H1 (cell line): ENCODE measurements around the gene CCDC154. TPM values are rescaled to one million over a fixed set of nuclear protein-coding genes. Genes with fewer than 3 reads are reported as not detected.

Experiments
- KDM5A ChIP-seq: fragments of 200-600 bp; IDR thresholded peaks from 2 replicates; pipeline ENCODE4 v1.7.1; 2012; ENCODE audit warnings: mild to moderate bottlenecking, low read length, inconsistent platforms, mixed read lengths
- POLR2AphosphoS5 ChIP-seq: IDR thresholded peaks from 2 replicates; pipeline ENCODE4 v1.6.1; 2011; ENCODE audit warnings: low read depth, low read length
- RBBP5 ChIP-seq: IDR thresholded peaks from 2 replicates; pipeline ENCODE4 v1.7.1; 2012; ENCODE audit warnings: low read depth, mild to moderate bottlenecking, inconsistent platforms, low read length, moderate library complexity, borderline replicate concordance
- SIN3A ChIP-seq, 2 experiments: IDR thresholded peaks in 1 of 2; conservative IDR thresholded peaks in 1 of 2; 2 replicates each; pipeline ENCODE4 v1.6.1; 2011 to 2012; ENCODE audit warnings: low read length in 2 of 2, improper control_type of control experiment in 1 of 2, low read depth in 1 of 2, mild to moderate bottlenecking in 1 of 2
- SIX5 ChIP-seq: IDR thresholded peaks from 2 replicates; pipeline ENCODE4 v1.6.1; 2011; ENCODE audit warnings: mild to moderate bottlenecking, low read depth, low read length
- polyA plus RNA-seq, 7 experiments: library from polyadenylated mRNA; depleted of rRNA in 3 of 7; stranded (reverse) in 5 of 7; unstranded in 2 of 7; fragments of >200 nt in 5 of 7; fragments of 200-250 nt in 2 of 7; gene quantifications; 1 replicate in 5 of 7; 2 replicates in 1 of 7; 4 replicates in 1 of 7; pipeline versions ENCODE4 v1.2.1 to v1.2.3, GENCODE V29; 2011 to 2013; ENCODE audit warnings: missing spikeins in 2 of 7, mixed read lengths in 2 of 7
- total RNA-seq: library from RNA; stranded (reverse); fragmentation: NEBNext Ultra II Directional; extraction: Animal tissue kit (Norgen Biotek cat#: 25700); gene quantifications from 2 replicates; pipeline ENCODE4 v1.2.1, GENCODE V29; 2021
- TF ChIP-seq, protein P1 (sequence below): fragments of 300-600 bp; sonication (generic); IDR thresholded peaks from 2 replicates; pipeline ENCODE4 v1.7.1; 2012; ENCODE audit warnings: low read length, moderate library complexity, mild to moderate bottlenecking, inconsistent platforms; ENCODE audit not compliant: insufficient replicate concordance
- TF ChIP-seq, protein P2 (sequence below), 3 experiments: IDR thresholded peaks; 1 replicate in 2 of 3; 2 replicates in 1 of 3; pipeline versions ENCODE4 v1.5.1 to v1.6.1; 2011; ENCODE audit warnings: low read length in 3 of 3, mild to moderate bottlenecking in 3 of 3, inconsistent platforms in 2 of 3, low read depth in 1 of 3, moderate library complexity in 1 of 3; ENCODE audit not compliant: insufficient read depth in 1 of 3; ENCODE audit errors: control extremely low read depth in 1 of 3

CCDC154 gene
- total and polyA plus RNA-seq, 2 of the 8 experiments (the other 6 are each of a cell fraction or from before 2014, with no cell fraction given), result 0.15 to 0.88 TPM

- TF ChIP-seq, protein P1, sequence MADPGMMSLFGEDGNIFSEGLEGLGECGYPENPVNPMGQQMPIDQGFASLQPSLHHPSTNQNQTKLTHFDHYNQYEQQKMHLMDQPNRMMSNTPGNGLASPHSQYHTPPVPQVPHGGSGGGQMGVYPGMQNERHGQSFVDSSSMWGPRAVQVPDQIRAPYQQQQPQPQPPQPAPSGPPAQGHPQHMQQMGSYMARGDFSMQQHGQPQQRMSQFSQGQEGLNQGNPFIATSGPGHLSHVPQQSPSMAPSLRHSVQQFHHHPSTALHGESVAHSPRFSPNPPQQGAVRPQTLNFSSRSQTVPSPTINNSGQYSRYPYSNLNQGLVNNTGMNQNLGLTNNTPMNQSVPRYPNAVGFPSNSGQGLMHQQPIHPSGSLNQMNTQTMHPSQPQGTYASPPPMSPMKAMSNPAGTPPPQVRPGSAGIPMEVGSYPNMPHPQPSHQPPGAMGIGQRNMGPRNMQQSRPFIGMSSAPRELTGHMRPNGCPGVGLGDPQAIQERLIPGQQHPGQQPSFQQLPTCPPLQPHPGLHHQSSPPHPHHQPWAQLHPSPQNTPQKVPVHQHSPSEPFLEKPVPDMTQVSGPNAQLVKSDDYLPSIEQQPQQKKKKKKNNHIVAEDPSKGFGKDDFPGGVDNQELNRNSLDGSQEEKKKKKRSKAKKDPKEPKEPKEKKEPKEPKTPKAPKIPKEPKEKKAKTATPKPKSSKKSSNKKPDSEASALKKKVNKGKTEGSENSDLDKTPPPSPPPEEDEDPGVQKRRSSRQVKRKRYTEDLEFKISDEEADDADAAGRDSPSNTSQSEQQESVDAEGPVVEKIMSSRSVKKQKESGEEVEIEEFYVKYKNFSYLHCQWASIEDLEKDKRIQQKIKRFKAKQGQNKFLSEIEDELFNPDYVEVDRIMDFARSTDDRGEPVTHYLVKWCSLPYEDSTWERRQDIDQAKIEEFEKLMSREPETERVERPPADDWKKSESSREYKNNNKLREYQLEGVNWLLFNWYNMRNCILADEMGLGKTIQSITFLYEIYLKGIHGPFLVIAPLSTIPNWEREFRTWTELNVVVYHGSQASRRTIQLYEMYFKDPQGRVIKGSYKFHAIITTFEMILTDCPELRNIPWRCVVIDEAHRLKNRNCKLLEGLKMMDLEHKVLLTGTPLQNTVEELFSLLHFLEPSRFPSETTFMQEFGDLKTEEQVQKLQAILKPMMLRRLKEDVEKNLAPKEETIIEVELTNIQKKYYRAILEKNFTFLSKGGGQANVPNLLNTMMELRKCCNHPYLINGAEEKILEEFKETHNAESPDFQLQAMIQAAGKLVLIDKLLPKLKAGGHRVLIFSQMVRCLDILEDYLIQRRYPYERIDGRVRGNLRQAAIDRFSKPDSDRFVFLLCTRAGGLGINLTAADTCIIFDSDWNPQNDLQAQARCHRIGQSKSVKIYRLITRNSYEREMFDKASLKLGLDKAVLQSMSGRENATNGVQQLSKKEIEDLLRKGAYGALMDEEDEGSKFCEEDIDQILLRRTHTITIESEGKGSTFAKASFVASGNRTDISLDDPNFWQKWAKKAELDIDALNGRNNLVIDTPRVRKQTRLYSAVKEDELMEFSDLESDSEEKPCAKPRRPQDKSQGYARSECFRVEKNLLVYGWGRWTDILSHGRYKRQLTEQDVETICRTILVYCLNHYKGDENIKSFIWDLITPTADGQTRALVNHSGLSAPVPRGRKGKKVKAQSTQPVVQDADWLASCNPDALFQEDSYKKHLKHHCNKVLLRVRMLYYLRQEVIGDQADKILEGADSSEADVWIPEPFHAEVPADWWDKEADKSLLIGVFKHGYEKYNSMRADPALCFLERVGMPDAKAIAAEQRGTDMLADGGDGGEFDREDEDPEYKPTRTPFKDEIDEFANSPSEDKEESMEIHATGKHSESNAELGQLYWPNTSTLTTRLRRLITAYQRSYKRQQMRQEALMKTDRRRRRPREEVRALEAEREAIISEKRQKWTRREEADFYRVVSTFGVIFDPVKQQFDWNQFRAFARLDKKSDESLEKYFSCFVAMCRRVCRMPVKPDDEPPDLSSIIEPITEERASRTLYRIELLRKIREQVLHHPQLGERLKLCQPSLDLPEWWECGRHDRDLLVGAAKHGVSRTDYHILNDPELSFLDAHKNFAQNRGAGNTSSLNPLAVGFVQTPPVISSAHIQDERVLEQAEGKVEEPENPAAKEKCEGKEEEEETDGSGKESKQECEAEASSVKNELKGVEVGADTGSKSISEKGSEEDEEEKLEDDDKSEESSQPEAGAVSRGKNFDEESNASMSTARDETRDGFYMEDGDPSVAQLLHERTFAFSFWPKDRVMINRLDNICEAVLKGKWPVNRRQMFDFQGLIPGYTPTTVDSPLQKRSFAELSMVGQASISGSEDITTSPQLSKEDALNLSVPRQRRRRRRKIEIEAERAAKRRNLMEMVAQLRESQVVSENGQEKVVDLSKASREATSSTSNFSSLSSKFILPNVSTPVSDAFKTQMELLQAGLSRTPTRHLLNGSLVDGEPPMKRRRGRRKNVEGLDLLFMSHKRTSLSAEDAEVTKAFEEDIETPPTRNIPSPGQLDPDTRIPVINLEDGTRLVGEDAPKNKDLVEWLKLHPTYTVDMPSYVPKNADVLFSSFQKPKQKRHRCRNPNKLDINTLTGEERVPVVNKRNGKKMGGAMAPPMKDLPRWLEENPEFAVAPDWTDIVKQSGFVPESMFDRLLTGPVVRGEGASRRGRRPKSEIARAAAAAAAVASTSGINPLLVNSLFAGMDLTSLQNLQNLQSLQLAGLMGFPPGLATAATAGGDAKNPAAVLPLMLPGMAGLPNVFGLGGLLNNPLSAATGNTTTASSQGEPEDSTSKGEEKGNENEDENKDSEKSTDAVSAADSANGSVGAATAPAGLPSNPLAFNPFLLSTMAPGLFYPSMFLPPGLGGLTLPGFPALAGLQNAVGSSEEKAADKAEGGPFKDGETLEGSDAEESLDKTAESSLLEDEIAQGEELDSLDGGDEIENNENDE, result no peak
- TF ChIP-seq, protein P2, sequence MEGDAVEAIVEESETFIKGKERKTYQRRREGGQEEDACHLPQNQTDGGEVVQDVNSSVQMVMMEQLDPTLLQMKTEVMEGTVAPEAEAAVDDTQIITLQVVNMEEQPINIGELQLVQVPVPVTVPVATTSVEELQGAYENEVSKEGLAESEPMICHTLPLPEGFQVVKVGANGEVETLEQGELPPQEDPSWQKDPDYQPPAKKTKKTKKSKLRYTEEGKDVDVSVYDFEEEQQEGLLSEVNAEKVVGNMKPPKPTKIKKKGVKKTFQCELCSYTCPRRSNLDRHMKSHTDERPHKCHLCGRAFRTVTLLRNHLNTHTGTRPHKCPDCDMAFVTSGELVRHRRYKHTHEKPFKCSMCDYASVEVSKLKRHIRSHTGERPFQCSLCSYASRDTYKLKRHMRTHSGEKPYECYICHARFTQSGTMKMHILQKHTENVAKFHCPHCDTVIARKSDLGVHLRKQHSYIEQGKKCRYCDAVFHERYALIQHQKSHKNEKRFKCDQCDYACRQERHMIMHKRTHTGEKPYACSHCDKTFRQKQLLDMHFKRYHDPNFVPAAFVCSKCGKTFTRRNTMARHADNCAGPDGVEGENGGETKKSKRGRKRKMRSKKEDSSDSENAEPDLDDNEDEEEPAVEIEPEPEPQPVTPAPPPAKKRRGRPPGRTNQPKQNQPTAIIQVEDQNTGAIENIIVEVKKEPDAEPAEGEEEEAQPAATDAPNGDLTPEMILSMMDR (IDR thresholded peaks at IDR 0.05; ENCODE audit: control extremely low read depth in 1 of 3, insufficient read depth in 1 of 3, low read depth in 1 of 3, low read length in 3 of 3), result no peak
- TF ChIP-seq POLR2AphosphoS5 (peak; percentile 62; the same call in 1 of the 2 replicates), KDM5A (peak; percentile 37; the same call in 1 of the 2 replicates), SIN3A (conservative IDR thresholded peaks at IDR 0.05 in 1 of 2, IDR thresholded peaks at IDR 0.05 in 1 of 2; ENCODE audit: low read depth in 1 of 2, low read length in 2 of 2) (peak; percentile 81; a peak in 2 of 4 replicates), SIX5 (no peak), RBBP5 (0 out of 2 replicates have a peak, but pooled peaks have one; percentile 41)
Measured at GRCh38 chr16:1474796-1475551, 30.6 kb upstream of the CCDC154 start, which contains the start of gene CLCN7 (continued).
